NCI-H2196 treated with DMSO at 0.1 percent for 48 hours (cell line): Measurements from ENCODE around the gene TCF12.
A peak's percentile ranks its signal among the peaks of the same experiment; 100 is the strongest.

ENCODE experiments used
- DNase-seq: peaks from one replicate; lab custom pipeline; 2025; ENCODE audit not compliant: unreplicated experiment; lab: John Stamatoyannopoulos, UW

The TCF12 gene

DNA sequence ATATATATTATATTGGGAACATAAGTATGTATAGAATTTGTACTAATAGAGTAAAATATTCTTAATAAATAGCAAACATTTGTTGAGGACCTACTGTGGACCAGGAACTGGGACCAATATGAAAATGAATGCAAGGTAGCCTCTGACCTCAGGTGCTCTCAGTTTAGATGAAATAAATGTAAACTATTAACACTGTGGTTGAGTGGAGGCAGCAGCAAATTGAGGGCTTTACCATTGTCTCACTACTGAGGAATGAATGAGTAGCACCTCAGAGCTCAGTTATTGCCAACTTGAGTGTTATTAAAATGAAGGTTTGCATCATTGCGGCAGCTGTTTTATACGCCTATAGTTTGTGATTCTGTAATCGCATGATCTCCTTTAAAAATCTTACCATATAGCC lies 366.9 kb downstream of the TCF12 start:
- DNase-seq, result no peak

DNA sequence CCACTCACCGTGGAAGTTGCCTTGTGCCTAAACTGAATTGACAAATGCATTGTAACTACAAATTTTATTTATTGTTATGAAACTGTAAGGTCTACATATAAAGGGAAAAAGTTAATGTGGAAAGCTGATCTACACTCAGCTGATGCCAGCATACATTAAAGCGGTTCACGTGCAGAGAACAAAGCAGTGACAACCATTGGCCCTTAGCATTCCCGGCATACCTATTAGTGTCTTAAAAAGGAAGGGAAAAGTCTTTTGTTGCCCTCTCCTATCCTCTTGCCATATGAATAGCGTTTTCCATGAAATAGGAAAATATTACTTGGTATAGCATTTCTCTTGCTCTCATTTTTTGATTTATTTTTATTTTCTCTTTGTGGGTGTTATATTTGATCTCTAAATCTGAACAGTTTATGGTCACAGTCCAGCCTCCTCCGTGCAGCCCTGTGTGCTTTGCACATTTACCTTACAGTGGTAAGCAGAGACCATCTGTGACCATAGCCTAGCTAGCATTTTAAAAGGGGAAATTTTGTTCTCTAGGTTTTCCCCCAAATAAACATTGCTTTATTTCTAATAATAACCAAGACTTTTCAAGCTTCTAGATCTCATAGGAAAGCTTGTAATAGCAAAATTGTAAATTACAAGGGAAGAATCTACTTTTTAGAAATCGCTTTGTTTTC lies 368.1 kb downstream of the TCF12 start:
- no peak for DNase-seq

DNA sequence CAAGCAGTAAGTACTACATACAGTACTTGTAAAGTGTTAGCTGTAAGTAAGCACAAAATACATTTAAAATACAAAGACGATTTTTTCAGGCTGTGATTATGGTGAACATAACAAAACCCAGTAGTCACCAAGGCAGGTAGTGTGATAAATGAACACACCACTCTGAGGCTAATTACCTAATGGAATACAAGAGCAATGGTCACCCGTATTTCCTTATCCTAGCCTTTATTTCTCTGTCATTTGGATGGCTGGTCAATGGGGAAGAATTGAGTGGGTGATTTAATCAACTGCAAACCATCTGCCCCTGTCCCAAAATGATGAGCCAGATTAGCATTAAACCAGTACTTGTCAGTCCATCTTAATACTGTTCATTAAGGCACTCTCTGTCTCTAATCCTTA lies 368.7 kb downstream of the TCF12 start:
- DNase-seq, result no peak

DNA sequence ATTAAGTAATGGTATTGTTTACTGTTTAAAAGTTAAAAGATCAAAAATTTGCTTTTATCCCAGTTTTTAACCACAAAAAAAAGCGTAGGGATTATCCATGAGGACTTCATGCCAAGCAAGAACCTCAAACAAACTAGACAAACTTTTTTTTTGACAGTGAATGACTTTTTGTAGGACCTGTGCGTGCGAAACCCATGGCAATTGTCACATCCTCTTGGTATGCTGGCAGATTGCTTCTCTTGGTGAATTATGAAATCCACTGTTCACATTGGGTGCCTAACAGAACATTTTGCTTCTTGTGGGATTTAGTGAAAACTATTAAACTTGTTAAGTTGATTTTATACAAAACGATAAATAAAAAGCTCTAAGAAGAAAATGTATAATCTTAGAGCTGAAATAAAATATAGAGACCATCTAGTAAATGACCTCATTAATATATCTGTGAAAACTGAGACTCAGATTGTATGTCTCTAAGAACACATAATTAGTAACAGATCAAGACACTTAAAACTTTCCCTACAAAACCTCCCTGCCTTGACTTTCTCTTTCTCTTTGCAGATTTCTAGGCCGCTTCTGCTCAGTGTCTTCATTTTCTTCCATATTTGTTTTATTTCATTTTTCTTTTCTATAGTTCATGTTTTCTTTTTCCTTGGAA lies 370.6 kb downstream of the TCF12 start:
- DNase-seq, result no peak

DNA sequence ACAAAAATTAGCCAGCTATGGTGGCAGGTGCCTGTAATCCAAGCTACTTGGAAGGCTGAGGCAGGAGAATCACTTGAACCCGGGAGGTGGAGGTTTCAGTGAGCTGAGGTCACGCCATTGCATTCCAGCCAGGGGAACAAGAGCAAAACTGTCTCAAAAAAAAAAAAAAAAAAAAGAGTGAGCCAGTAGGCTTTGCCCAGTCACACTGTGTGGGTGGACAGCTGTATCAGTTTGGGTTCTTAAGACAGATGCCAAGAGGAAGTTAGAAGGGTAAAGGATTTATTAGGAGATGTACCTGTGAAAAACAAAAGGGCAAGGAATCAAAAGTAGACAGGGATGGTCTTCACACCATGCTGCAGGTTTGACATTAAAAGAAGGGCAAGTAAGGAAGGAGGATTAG lies 371.7 kb downstream of the TCF12 start:
- DNase-seq, result no peak

DNA sequence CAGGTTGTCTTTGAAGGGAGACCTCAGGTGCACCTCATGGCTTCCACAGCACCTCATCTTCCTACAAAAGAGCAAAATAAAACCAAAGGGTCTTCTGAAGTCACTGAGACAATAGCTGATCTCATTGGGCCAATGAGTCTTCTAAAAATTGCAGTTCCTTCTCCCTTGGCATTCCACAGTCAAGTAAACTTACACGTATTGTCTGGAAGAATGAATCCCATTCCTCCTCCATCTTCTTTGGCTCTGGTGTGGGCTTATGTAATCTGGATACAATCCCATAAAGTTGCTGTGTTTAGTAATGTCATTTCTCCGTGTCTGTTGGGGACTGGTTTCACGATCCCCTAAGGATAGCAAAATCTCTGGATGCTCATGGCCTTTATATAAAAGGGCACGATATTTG lies 372.4 kb downstream of the TCF12 start:
- DNase-seq, result no peak

DNA sequence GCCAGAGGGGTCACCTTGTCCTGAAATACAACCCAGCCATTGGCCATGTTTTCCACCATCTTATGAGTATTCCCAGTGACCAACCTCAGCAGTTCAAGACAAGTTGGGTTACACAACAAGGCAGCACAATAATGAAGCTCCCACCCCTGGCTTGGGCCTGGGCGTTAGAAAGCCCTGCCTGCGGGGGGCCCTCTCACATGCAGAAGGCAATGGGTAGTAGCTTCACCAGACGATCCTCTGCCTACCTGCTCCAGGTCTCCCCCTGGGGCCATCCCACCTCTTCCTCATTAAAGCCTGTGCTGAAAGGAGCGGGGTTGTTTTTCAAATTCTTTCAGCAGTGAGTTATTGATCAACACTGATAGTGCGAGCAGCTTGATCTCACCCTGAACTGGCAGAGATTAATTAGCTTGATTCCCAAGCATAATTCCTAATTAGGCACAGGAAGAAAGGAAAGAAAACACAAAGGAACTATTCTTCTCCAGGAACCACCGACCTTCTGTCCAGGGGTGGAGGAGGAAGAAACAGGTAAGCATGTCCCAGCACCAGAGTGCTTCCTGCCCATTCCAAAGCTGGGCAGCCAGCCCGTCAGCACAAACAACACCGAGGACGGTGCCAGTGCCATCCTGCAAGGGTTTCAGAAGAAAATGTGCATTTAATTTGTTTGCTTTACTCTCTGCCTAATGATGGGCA lies 378.2 kb downstream of the TCF12 start:
- no peak for DNase-seq

DNA sequence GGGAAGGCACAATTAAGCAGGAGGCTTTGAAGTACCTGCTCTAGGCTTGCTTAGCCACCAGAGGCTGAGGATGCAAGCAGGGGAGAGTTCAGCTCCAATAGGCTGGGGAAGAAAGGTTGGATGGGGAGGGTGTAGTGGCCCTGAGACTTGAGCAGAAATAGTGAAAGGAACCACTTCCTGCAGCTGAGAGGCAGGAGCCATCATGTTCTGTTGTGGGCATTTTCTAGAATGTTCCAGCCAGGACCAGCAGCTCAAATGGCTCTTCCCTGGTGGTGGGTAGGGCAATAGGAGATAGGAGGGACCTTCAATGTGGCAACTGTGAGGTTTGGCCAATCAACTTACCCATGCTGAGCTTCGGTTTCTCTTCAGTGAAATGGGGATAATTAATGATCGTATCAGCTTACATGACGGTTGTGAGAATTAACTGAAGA lies 378.7 kb downstream of the TCF12 start:
- DNase-seq, result no peak

DNA sequence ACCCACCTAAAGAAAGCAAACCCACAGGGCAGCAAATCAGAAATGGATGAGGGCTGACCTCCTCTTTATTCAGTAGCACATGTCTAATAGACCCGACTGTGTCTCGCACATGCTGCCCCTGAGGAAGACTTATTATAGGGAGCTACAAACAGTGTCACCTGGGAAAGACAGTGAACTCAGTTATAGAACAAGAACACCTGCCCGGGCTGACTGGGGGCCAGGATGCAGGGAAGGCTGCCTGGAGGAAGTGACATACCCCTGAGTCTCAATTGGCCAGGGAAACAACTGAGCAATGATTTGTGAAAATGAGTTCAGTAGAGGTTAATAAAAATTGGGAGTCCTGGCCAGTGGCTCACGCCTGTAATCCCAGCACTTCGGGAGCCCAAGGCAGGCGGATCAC lies 379.2 kb downstream of the TCF12 start:
- no peak for DNase-seq

DNA sequence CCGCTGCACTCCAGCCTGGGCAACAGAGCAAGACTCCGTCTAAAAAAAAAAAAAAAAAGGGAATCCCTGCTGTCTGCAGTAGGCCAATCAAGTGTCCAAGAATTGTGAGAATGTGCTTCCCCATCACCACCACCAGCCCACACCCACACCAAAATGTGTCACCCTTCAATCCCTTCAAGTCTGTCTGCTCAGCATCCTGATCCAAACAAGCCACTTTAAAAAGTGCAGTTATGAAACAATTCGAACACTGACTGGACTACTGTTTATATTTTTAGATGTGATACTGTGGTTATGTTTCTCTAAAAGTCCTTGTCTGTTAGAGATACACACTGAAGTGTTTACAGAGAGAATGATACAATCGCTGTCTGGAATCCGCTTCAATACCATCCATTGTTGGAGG lies 379.8 kb downstream of the TCF12 start:
- DNase-seq, result no peak

DNA sequence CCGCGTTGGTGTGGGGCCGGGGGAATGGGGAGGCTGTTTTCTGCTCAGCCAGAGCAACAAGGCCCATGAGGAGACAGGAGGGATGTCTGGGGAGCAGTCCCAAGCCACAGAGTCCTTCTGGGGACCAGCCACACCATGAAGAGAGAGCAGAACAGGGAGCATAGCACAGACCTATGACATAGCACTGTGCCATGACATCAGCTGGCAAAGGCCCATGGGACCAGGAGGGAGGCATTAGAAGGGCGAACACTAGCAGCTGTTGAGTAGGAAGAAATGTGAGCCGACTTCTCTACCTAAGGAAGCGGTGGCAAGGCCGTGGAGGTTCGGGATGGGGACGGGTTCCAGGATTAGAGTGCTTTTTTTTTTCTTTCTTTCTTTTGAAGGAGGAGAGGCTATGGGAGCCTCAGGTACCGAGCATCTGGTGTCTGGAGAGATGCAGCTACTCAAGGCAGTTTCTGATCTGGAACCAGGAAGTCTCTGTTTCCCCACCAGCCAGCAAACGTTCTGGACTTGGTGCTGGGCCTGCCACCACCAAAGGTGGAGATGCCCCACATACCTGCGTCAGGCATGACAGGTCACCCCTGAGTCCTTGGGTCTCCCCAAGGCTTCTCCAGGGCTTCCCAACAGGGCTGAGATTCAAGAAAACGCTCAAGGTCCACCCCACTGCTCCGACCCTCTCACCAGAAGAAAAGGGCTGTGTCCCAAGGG lies 380.6 kb downstream of the TCF12 start:
- no peak for DNase-seq

DNA sequence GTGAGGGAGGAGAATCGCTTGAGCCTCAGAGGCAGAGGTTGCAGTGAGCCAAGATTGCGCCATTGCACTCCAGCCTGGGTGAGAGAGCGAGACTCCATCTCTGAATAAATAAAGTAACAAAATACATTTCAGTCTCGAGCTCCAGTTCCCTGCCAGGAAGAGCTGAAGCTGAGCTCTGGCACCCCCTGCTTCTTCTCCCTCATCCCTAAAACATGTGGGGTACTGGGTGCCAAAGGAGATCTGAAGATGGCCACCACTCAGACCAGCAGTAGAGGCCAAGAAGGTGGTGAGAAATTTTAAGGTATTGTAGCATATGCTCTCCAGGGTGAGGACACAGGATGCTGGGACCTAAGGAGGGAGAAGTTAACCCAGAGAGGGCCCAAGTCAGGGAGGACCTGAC lies 382.9 kb downstream of the TCF12 start:
- DNase-seq, result no peak

DNA sequence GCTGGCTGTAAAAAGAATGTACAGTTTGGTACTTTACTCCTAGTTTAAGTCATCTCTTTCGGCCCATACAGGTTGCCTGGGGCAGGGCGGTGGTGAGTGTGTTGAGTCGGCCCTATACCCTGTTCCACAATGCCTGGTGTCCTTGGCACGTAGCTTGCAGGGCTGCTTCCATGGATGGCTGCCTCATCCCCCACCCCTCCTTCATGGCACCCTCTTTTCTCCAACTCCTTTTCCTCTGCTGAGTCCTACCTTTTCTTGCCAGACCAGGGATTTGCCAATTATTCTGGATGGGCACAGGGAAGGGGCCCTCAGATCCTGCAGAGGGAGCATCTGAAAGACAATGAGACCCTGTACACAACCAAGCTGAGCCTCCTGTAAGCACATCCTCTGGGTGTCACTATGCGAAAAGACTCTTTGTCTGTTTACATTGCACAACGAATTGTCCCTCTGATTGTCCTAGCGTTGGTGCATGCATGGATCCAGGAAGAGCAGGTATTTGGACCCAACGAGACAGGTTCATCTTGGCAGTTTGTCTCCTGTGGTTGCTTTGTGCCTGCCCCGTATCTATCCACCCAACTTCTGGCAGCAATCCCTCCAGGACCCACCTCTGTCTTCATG lies 384.3 kb downstream of the TCF12 start:
- DNase-seq, result no peak

DNA sequence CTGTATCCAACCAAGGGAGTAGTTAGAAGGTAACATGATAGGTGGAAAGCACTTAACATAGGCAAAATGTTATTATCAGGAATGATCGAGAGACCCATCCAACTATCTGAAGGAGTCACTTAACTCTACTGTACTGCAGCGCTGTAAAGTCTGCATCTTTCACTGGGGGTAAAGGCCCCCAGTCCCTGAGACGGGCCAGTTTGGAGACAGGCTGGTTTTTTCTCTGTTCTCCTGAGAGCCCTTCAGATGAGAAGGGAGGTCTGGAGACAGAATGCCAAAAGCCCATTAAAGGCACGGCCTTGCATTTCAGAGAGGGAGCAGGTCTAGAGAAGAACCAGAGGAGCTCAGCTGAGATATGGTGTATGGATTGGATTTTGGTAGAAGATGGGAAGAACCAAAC lies 386.6 kb downstream of the TCF12 start:
- no peak for DNase-seq

DNA sequence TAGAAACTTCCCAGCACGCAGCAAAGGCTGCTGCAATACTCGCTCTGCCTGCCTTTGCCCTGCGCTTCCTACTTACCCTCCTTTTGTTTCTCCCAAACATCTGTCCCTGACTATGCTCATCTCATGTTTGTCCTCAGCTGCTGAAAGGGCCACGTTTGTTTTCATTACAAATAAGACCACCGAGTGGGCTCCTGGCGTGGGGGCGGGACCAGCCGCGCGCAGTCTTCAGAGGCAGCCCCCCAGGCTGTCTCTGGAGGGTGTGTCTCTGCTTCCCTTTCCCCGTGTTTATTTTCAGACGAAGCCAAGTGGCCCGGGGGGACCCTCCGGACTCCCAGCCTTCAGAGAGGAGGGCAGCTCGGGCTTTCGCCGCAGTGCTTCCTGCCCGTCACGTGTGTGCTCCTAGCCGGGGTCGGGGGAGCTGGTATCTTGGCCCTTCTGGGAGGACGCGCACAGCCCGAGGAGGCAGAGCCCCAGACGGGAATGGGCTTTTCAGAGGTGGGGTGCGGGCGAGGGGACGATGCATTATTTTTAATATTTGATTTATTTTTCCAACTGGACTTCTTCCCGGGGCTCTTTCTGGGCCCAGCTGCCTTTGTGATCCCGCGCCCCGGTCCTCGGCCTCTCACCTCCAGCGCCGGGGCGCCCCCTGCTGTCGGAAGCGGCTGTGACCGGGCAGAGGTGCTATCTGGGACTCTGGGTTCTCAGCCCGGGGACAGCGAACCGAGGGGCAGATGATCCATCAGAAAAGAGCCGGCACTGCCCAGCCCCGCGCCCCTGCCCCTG lies 387.9 kb downstream of the TCF12 start:
- peak; percentile 38 for DNase-seq

DNA sequence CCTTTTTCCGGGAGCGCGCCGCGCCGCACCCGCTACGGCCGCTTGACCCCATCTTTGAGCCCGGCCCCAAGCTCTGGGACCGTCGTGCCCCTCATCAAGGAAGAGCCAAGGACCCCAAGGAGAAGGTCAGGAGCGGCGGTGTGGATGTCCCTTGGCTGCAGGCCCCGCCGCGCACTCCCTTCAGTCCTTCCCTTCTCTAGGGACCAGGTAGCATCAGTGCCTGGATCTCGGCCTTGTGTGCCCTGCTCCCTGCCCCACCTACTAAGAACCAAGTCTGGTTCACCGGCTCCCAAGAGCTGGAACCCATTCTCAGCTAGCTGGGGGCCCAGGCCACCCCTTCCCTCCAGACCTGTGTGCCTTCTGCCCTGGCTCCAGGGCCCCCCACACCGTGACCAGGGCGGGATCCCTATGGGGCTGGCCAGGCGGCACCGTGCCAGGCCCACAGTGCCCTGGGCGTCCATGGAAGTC lies 388.5 kb downstream of the TCF12 start:
- no peak for DNase-seq

DNA sequence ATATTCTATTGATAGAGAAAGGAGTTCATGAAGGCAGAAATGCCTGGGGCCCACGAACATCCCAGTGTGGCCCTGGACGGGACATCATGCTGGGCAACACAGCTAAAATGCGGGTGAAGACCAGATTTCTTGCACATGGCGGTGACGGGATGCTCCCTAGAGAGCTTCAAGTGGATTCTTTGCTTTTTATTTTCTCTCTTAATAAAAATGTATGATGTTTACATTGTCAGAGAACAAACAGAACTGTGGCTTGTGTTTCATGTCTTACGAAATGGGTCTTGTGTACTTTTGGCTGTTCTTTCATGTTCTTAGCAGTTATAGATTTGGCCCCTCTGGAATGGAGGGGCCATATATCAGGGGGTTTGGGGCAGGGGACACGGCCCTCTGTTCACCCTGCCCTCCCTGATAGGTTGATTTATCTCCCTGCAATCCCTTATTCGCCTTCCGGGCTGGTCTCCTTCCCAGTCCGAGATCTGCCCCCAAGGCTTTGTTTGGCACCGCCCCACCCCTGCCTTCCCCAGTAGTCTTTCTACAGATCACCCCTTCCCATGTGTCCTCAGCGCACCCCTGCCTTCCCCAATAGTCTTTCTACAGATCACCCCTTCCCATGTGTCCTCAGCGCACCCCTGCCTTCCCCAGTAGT lies 389.2 kb downstream of the TCF12 start:
- DNase-seq, result no peak

DNA sequence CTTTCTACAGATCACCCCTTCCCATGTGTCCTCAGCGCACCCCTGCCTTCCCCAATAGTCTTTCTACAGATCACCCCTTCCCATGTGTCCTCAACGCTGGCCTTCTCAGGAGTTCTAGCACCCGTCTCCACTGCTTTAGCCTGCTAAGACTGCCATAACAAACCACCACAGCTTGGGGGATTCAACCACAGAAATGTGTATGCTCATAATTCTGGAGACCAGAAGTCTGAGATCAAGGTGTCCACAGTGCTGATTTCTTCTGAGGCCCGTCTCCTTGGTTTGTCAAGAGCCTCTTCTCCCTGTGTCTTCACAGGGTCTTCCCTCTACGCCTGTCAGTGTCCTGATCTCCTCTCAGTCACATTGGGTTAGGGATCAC lies 389.7 kb downstream of the TCF12 start:
- DNase-seq, result no peak

DNA sequence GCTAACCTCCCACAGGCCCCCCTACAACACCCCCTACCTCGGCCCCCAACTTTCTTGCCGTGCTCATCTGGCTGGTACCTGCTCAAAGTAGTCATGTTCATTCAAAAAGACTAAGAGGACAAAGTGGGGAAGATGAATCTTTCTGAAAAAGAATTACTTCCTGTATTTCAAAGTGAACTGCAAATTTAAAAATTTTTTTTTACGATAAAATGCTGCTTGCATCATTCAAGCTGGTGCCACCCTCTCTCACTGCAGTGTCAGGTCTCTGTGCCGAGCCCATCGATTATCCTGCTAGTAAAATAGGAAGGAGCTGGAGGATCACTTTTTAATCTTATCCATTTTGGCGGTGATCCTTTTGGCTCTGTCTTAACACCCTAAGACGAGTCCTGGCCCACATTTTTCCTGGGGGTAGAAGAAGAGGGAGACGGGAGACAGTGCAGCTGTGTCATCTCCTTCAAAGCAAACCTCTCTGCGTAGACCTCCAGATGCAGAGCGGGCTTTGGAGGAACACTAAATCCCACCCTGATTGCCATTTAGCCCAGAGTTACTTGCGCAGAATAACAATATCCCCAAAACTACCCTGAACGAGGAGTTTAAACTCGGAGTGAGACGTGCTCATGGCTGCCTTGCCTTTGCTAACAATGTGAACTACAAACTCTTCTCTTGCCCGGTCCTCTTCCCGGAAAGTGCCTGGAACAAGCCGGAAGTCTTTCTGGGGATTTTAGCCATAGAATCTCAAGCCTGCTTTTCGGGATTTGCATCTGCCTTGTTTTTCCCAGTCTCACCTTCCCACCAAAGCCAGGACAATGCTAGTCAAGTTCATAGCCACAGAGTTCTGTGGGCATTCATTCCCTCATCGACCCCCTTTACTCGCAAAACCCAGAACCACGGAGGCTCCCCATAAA lies 391.7 kb downstream of the TCF12 start:
- DNase-seq, result no peak
